ENCODE results near the gene MILR1.

MILR1 gene

GRCh38 chr17:64425191-64425590 lies 23.7 kb upstream of the MILR1 start:
- no peak for TF ChIP-seq FOXP2 (optimal IDR thresholded peaks at IDR 0.05; ENCODE audit: borderline replicate concordance, extremely low read depth, extremely low read length, insufficient read depth)

GRCh38 chr17:64426596-64426995 lies 22.3 kb upstream of the MILR1 start:
- TF ChIP-seq TAF1 (IDR thresholded peaks at IDR 0.05; ENCODE audit: borderline replicate concordance, insufficient read depth, low read length), result no peak
- TF ChIP-seq FOXP2 (optimal IDR thresholded peaks at IDR 0.05; ENCODE audit: borderline replicate concordance, extremely low read depth, extremely low read length, insufficient read depth), result no peak
- no peak for TF ChIP-seq SIN3A (IDR thresholded peaks at IDR 0.05; ENCODE audit: borderline replicate concordance, insufficient read depth, low read length)
- no peak for TF ChIP-seq POLR2AphosphoS5 (IDR thresholded peaks at IDR 0.05; ENCODE audit: low read depth, low read length)
- TF ChIP-seq, protein P1, sequence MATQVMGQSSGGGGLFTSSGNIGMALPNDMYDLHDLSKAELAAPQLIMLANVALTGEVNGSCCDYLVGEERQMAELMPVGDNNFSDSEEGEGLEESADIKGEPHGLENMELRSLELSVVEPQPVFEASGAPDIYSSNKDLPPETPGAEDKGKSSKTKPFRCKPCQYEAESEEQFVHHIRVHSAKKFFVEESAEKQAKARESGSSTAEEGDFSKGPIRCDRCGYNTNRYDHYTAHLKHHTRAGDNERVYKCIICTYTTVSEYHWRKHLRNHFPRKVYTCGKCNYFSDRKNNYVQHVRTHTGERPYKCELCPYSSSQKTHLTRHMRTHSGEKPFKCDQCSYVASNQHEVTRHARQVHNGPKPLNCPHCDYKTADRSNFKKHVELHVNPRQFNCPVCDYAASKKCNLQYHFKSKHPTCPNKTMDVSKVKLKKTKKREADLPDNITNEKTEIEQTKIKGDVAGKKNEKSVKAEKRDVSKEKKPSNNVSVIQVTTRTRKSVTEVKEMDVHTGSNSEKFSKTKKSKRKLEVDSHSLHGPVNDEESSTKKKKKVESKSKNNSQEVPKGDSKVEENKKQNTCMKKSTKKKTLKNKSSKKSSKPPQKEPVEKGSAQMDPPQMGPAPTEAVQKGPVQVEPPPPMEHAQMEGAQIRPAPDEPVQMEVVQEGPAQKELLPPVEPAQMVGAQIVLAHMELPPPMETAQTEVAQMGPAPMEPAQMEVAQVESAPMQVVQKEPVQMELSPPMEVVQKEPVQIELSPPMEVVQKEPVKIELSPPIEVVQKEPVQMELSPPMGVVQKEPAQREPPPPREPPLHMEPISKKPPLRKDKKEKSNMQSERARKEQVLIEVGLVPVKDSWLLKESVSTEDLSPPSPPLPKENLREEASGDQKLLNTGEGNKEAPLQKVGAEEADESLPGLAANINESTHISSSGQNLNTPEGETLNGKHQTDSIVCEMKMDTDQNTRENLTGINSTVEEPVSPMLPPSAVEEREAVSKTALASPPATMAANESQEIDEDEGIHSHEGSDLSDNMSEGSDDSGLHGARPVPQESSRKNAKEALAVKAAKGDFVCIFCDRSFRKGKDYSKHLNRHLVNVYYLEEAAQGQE (IDR thresholded peaks at IDR 0.05; ENCODE audit: insufficient read depth in 1 of 2, low read depth in 2 of 2, low read length in 2 of 2), result no peak

- TF ChIP-seq TAF1 (IDR thresholded peaks at IDR 0.05; ENCODE audit: borderline replicate concordance, insufficient read depth, low read length) (no peak), FOXP2 (optimal IDR thresholded peaks at IDR 0.05; ENCODE audit: borderline replicate concordance, extremely low read depth, extremely low read length, insufficient read depth) (no peak), SIN3A (IDR thresholded peaks at IDR 0.05; ENCODE audit: borderline replicate concordance, insufficient read depth, low read length) (no peak), POLR2AphosphoS5 (IDR thresholded peaks at IDR 0.05; ENCODE audit: low read depth, low read length) (no peak)
- TF ChIP-seq, protein P1 (IDR thresholded peaks at IDR 0.05; ENCODE audit: insufficient read depth in 1 of 2, low read depth in 2 of 2, low read length in 2 of 2), result no peak
Measured at GRCh38 chr17:64428406-64428805, 20.5 kb upstream of the MILR1 start.

GRCh38 chr17:64431534-64431933 lies 17.4 kb upstream of the MILR1 start:
- TF ChIP-seq POLR2AphosphoS5 (IDR thresholded peaks at IDR 0.05; ENCODE audit: low read depth, low read length) (no peak), SIN3A (IDR thresholded peaks at IDR 0.05; ENCODE audit: borderline replicate concordance, insufficient read depth, low read length) (no peak), FOXP2 (optimal IDR thresholded peaks at IDR 0.05; ENCODE audit: borderline replicate concordance, extremely low read depth, extremely low read length, insufficient read depth) (no peak), TAF1 (IDR thresholded peaks at IDR 0.05; ENCODE audit: borderline replicate concordance, insufficient read depth, low read length) (no peak)
- TF ChIP-seq, protein P1 (IDR thresholded peaks at IDR 0.05; ENCODE audit: insufficient read depth in 1 of 2, low read depth in 2 of 2, low read length in 2 of 2), result no peak

DNA sequence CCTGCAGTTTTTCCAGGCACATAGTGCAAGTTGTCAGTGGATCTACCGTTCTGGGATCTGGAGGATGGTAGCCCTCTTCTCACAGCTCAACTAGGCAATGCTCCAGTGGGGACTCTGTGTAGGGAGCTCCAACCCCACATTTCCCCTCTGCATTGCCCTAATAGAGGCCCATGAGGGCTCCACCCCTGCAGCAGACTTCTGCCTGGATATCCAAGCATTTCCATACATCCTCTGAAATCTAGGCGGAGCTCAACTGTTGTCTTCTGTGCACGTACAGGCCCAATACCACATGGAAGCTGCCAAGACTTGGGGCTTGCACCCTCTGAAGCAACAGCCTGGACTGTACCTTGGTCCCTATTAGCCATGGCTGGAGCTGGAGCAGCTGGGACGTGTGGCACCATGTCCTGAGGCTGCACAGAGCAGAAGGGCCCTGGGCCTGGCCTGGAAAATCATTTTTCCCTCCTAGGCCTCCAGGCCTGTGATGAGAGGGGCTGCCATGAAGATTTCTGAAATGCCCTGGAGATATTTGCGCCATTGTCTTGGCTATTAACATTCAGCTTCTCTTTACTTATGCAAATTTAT lies 10.9 kb upstream of the MILR1 start:
- TF ChIP-seq TAF1 (IDR thresholded peaks at IDR 0.05; ENCODE audit: borderline replicate concordance, insufficient read depth, low read length), result no peak
- TF ChIP-seq FOXP2 (optimal IDR thresholded peaks at IDR 0.05; ENCODE audit: borderline replicate concordance, extremely low read depth, extremely low read length, insufficient read depth), result no peak
- no peak for TF ChIP-seq SIN3A (IDR thresholded peaks at IDR 0.05; ENCODE audit: borderline replicate concordance, insufficient read depth, low read length)
- no peak for TF ChIP-seq POLR2AphosphoS5 (IDR thresholded peaks at IDR 0.05; ENCODE audit: low read depth, low read length)

GRCh38 chr17:64439956-64440355 lies 9.0 kb upstream of the MILR1 start:
- TF ChIP-seq FOXP2 (optimal IDR thresholded peaks at IDR 0.05; ENCODE audit: borderline replicate concordance, extremely low read depth, extremely low read length, insufficient read depth), result no peak
- TF ChIP-seq POLR2AphosphoS5 (IDR thresholded peaks at IDR 0.05; ENCODE audit: low read depth, low read length), result no peak
- no peak for TF ChIP-seq TAF1 (IDR thresholded peaks at IDR 0.05; ENCODE audit: borderline replicate concordance, insufficient read depth, low read length)
- TF ChIP-seq SIN3A (IDR thresholded peaks at IDR 0.05; ENCODE audit: borderline replicate concordance, insufficient read depth, low read length), result no peak
- TF ChIP-seq, protein P1 (IDR thresholded peaks at IDR 0.05; ENCODE audit: insufficient read depth in 1 of 2, low read depth in 2 of 2, low read length in 2 of 2), result no peak
